HG03108 (cell line): Measurements from ENCODE around the gene BRD4.
"Not testable (repeated sequence)": the region's sequence is repeated elsewhere in the genome, so short reads cannot be mapped to it uniquely, and the experiment has no call there.

Source experiments
- ATAC-seq: cut with Tn5 transposase; IDR thresholded peaks from one replicate; pipeline ENCODE4 v1.9.1; 2021; ENCODE audit warnings: moderate library complexity; ENCODE audit not compliant: unreplicated experiment

Gene BRD4

DNA sequence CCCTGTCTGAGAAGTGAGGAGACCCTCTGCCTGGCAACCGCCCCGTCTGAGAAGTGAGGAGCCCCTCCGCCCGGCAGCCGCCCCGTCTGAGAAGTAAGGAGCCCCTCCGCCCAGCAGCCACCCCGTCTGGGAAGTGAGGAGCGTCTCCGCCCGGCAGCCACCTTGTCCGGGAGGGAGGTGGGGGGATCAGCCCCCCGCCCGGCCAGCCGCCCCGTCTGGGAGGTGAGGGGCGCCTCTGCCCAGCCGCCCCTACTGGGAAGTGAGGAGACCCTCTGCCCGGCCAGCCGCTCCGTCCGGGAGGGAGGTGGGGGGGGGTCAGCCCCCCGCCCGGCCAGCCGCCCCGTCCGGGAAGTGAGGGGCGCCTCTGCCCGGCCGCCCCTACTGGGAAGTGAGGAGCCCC is 30.7 kb upstream of the BRD4 start:
- not testable (repeated sequence) for ATAC-seq

- ATAC-seq: not testable (repeated sequence)
Measured at GRCh38 chr19:15360015-15360414, 27.7 kb upstream of the BRD4 start.

- ATAC-seq: no peak
Measured at GRCh38 chr19:15358918-15359317, 26.6 kb upstream of the BRD4 start.

DNA sequence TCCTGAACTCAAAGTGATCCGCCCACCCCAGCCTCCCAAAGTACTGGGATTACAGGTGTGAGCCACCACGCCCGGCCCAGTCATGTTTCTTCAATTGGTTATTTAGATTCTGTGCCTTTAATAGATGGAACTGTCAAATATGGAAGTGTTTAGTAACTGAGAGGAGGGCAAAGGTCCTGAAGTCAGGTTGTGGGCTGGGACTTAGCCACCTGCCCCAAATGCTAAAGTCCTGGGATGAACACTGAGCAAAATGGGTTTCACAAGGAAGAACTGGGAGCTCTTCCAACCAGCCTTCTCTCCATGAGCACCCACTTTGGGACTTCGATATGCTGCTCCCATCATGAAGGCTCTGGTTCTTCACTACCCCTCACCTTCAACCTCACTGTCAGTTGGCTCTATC is 25.6 kb upstream of the BRD4 start:
- ATAC-seq: no peak

- ATAC-seq: no peak
Measured at GRCh38 chr19:15354566-15355296, 22.4 kb upstream of the BRD4 start.

DNA sequence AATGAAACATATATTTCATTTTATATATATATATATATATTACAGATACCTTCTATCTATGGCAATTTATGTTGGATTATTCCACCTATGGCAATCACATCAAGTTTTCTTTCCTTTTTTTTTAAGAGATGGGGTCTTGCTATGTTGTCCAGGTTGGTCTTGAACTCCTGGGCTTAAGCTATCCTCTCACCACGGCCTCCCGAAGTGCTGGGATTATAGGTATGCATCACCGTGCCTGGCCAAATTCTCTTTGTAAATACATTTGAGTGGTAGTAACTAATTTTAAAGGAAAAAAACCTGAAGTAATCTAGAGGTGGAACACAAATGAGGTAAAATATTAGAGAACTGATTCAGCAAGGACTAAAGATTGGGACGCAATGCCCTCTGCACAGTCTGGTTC is 21.6 kb upstream of the BRD4 start:
- ATAC-seq: no peak

- not testable (repeated sequence) for ATAC-seq
Measured at GRCh38 chr19:15352535-15352934, 20.2 kb upstream of the BRD4 start.

DNA sequence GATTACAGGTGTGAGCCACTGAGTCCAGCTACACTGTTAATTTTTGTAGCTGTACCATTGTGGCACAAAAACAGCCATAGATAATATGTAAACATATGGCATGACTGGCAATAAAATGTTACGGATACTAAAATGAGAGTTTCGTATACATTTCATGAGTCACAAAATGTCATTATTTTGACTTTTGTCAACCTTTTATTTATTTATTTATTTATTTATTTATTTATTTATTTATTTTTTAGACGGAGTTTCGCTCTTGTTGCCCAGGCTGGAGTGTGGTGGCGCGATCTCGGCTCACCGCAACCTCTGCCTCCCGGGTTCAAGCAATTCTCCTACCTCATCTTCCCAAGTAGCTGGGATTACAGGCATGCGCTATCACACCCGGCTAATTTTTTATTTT is 9.0 kb upstream of the BRD4 start:
- not testable (repeated sequence) for ATAC-seq

GRCh38 chr19:15340086-15340485 is 7.7 kb upstream of the BRD4 start:
- no peak for ATAC-seq

GRCh38 chr19:15337202-15337601 is 4.9 kb upstream of the BRD4 start:
- no peak for ATAC-seq

DNA sequence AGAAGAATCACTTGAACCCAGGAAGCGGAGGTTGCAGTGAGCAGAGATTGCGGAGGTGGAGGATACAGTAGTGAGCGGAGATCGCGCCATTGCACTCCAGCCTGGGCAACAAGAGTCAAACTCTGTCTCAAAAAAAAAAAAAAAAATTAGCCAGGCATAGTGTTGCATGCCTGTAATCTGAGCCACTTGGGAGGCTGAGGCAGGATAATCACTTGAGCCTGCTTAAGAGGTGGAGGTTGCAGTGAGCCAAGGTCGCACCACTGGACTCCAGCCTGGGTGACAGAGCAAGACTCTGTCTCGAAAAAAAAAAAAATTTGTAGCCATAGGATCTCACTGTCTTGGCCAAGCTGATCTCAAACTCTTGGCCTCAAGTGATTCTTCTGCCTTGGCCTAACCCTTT is 3.7 kb upstream of the BRD4 start:
- ATAC-seq: not testable (repeated sequence)

- no peak for ATAC-seq
Measured at GRCh38 chr19:15331419-15332310, 674 bp downstream of the BRD4 start.

DNA sequence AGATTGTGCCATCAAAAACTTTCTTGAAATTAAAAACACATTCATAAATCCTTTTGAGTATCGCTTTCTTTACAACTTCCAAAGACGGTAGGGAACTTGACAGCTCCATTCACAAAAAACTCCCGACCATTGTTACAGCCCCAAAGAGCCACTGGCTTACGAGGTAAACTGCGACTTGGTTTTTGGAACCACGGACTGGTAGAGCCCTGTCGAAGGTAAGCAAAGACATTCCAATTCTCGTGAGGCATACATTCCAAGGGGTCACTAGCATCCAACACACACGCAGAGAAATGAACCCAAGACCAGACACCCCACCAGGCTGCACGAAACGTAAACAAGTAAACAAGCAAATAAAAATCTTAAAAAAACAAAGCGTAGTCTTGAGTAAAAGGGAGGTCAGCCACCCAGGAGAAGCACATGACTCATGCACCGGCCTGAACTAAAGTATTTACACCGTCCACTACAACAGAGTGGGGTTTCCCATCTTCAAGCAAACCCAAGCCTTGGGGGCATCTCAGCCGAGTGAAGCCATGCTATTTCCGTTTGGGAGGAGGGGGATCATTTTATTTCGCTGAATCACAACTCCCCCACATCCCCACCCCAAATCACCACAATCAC is 1.4 kb downstream of the BRD4 start:
- no peak for ATAC-seq

DNA sequence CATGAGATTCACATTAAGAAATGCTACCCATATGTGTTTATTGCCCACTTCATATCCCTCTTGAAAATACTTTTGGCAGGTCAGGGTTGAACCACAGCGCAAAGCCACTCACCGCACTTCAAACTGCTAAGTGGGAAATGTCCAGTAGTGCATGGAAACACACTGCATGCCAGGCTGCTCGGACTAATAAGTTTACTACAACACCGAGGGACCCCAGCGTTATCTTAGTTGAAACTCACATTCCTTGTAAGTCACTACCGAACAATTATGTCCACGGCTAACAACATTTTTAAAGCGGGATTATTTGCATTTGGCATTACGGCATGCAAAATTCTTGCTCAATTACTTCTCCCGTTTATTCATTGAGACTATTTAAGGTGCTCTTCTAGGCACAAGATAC is 4.0 kb downstream of the BRD4 start:
- no peak for ATAC-seq

GRCh38 chr19:15324791-15325519 is 7.4 kb downstream of the BRD4 start:
- no peak for ATAC-seq

DNA sequence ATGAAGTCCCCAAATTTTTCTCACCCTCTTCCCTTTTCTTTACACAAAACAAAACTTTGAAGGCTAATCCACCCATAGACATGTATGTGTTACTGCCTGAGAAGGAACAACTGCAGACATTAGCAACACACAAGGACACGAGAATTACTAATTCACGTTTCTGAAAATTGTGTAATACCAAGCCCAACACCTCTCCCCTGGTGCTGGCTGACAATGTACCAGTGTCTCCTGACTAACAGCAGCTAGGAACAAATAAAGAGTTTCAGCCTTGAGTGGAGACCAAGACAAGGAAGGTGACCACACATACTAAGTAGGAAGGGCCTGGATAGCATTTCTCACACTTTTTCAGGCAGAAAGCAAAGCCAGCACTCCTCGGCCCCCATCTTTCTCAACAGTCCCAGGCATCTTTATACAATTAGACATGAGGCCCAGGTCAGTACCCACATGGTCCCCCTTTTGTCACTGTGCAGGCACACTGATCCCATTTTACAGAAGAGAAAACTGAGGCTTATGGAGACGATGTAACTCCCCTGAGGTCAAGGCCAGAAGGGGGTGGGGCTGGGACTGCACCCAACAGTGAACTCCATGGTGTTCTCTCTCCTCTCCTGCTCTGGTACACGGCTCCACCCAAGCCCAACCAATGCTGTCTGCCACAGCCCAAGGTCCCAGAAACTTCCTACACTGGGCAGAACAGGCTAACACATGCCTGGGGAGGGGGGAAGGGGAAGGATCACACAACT is 8.7 kb downstream of the BRD4 start:
- ATAC-seq: no peak

- no peak for ATAC-seq
Measured at GRCh38 chr19:15321739-15322138, 10.6 kb downstream of the BRD4 start.

GRCh38 chr19:15320116-15320515 is 12.2 kb downstream of the BRD4 start:
- ATAC-seq: no peak

GRCh38 chr19:15318241-15318691 is 14.1 kb downstream of the BRD4 start:
- no peak for ATAC-seq

DNA sequence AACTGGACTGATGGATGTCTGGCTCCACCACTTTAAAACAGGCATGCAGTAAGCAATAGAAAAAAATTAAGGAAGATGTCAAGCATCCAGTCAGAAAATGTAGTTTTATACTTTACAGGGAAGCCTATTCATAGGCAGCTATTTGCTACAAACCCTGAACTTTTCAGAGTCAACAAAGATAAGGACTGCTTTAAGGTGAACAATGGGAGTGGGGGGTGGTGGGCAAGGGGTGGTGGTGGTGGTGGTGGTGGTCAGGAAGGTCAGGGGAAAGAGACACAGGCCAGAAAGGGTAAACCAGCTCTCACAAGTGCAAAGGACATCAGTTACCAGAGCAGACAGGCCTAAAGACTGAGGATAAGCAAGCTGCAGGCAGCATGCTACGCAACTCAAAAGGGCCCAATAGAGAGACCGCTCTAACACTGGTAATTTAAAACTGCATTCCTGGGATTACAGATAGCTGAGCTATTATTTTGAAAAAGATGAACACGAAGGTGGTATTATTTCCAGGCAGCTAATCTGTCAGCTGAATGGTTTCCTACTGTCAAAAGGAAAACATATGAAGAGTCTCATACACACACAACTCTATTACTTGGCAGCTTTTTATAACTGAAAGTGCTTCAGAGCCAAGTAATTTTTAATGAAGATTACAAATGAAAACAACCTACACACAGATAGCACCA is 14.8 kb downstream of the BRD4 start:
- no peak for ATAC-seq
